Keratinocyte (primary cell): ENCODE results near the gene ESR2. TPM values are rescaled to one million over a fixed set of nuclear protein-coding genes. Genes with fewer than 3 reads are reported as not detected.
A peak's percentile ranks its signal among the peaks of the same experiment; 100 is the strongest.

ENCODE experiments used
- DNase-seq: peaks from one replicate; pipeline ENCODE4 v3.0.0-alpha.2; 2011; ENCODE audit warnings: low read depth, missing footprints, low spot score
- FAIRE-seq: peaks from 2 replicates; lab custom pipeline; 2011; peaks lifted over from hg19 to GRCh38; lab: Jason Lieb, UNC
- H2AFZ ChIP-seq: 2 replicates; pipeline ENCODE4 v1.6.0; 2012; ENCODE audit warnings: low read length, control low read depth, inconsistent platforms; ENCODE audit not compliant: control insufficient read depth
- H3K27ac ChIP-seq: 2 replicates; pipeline ENCODE4 v1.5.1; 2011; ENCODE audit warnings: low read length; ENCODE audit not compliant: control insufficient read depth, insufficient read depth
- H3K27me3 ChIP-seq: 3 replicates; pipeline ENCODE4 v1.6.0; 2011; ENCODE audit warnings: low read length; ENCODE audit not compliant: control insufficient read depth, insufficient read depth; ENCODE audit errors: extremely low read depth
- H3K36me3 ChIP-seq, 2 experiments: 2 replicates in 1 of 2; 3 replicates in 1 of 2; pipeline ENCODE4 v1.5.1; 2011; ENCODE audit warnings: low read length in 2 of 2, mild to moderate bottlenecking in 1 of 2; ENCODE audit not compliant: control insufficient read depth in 2 of 2, insufficient read depth in 2 of 2; ENCODE audit errors: extremely low read depth in 1 of 2
- H3K4me1 ChIP-seq: 3 replicates; pipeline ENCODE4 v1.5.1; 2011; ENCODE audit warnings: low read length; ENCODE audit not compliant: control insufficient read depth, insufficient read depth; ENCODE audit errors: extremely low read depth
- H3K4me2 ChIP-seq: 3 replicates; pipeline ENCODE4 v1.6.0; 2011; ENCODE audit warnings: low read depth, low read length; ENCODE audit not compliant: control insufficient read depth, insufficient read depth; ENCODE audit errors: extremely low read depth
- H3K4me3 ChIP-seq, 3 experiments: fragments of 200-600 bp in 1 of 3; sonication (generic) in 1 of 3; 2 replicates in 2 of 3; 3 replicates in 1 of 3; pipeline ENCODE4 v1.5.1; 2011 to 2016; ENCODE audit warnings: low read length in 3 of 3, mild to moderate bottlenecking in 3 of 3, control low read depth in 2 of 3, inconsistent platforms in 1 of 3, low read depth in 1 of 3, mixed read lengths in 1 of 3, mixed run types in 1 of 3, moderate library complexity in 1 of 3; ENCODE audit not compliant: control insufficient read depth in 2 of 3, insufficient read depth in 2 of 3; ENCODE audit errors: extremely low read depth in 1 of 3
- H3K79me2 ChIP-seq: 2 replicates; pipeline ENCODE4 v1.6.0; 2012; ENCODE audit warnings: low read length; ENCODE audit not compliant: control insufficient read depth, insufficient read depth
- H3K9ac ChIP-seq: 3 replicates; pipeline ENCODE4 v1.6.0; 2011; ENCODE audit warnings: low read length; ENCODE audit not compliant: control insufficient read depth, insufficient read depth; ENCODE audit errors: extremely low read depth
- H3K9me1 ChIP-seq: 3 replicates; pipeline ENCODE4 v1.6.0; 2011; ENCODE audit warnings: low read length; ENCODE audit not compliant: control insufficient read depth, insufficient read depth; ENCODE audit errors: extremely low read depth
- H3K9me3 ChIP-seq: 2 replicates; pipeline ENCODE4 v1.5.1; 2012; ENCODE audit warnings: low read depth, low read length; ENCODE audit not compliant: control insufficient read depth
- H4K20me1 ChIP-seq: 3 replicates; pipeline ENCODE4 v1.6.0; 2011; ENCODE audit warnings: low read length; ENCODE audit not compliant: control insufficient read depth, insufficient read depth; ENCODE audit errors: extremely low read depth
- EZH2 ChIP-seq: IDR thresholded peaks from one replicate; pipeline ENCODE4 v1.6.1; 2012; ENCODE audit warnings: inconsistent platforms, mild to moderate bottlenecking, low read length, moderate library complexity
- dilution Hi-C: fragments of 300-500 bp; cut with MboI; formaldehyde crosslinking; loops from one replicate; pipeline ENCODE4 v1.7.0; 2020; ENCODE audit warnings: low sequenced_read_pairs; ENCODE audit not compliant: extremely low pct_ligation_motif_present
- polyA plus RNA-seq, 5 experiments: library from polyadenylated mRNA; depleted of rRNA in 3 of 5; stranded (reverse) in 3 of 5; stranded (forward) in 1 of 5; unstranded in 1 of 5; fragments of >200 nt; gene quantifications; 1 replicate in 1 of 5; 2 replicates in 3 of 5; 3 replicates in 1 of 5; pipeline versions ENCODE4 v1.2.1 to v1.2.3, GENCODE V29; 2011 to 2012; ENCODE audit warnings: missing spikeins in 2 of 5, low read depth in 1 of 5, low replicate concordance in 1 of 5
- TF ChIP-seq, protein P1 (sequence below), 3 experiments: IDR thresholded peaks in 1 of 3; conservative IDR thresholded peaks in 1 of 3; optimal IDR thresholded peaks in 1 of 3; 2 replicates in 2 of 3; 3 replicates in 1 of 3; pipeline versions ENCODE3 to v1.5.1; 2011; ENCODE audit warnings: low read length in 3 of 3, mild to moderate bottlenecking in 3 of 3, moderate library complexity in 2 of 3, control low read depth in 1 of 3, inconsistent platforms in 1 of 3; ENCODE audit not compliant: insufficient read depth in 2 of 3; ENCODE audit errors: extremely low read depth in 1 of 3

ESR2 gene
- polyA plus RNA-seq, 1 donor (not counting 4 experiments of a cell fraction or from before 2014, with no cell fraction given): 0.03 TPM

DNA sequence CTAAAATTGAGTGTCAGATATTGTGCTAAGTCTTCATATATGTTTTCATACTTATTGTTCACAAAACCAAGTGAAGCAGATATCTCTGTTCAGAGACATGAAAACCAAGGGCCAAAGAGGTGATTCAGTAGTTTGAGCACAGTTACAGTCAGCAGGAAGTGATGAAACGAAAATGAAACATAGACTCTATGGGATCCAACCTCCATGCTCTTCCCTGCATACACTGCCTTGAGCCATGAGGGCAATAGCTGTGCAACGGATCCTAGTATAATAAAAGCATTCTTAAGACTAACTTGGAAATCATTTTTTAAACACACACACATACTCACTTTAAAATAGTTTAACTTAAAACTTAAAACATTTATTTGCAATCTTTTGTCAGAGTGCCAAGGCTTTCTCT, 27.9 kb downstream of the ESR2 start:
- no peak overlapping the region for H3K4me2 ChIP-seq
- no peaks in the 10 kb centered on the region for H3K79me2 ChIP-seq
- no peaks in the 10 kb centered on the region for H3K9me3 ChIP-seq
- DNase-seq (no peak), FAIRE-seq (peak; percentile 67)
- H3K9ac ChIP-seq: no peak overlapping the region
- H3K27me3 ChIP-seq: no peaks in the 10 kb centered on the region
- no peak overlapping the region for H3K27ac ChIP-seq
- H3K9me1 ChIP-seq: no peaks in the 10 kb centered on the region
- no peaks in the 10 kb centered on the region for H3K36me3 ChIP-seq
- TF ChIP-seq, protein P1, sequence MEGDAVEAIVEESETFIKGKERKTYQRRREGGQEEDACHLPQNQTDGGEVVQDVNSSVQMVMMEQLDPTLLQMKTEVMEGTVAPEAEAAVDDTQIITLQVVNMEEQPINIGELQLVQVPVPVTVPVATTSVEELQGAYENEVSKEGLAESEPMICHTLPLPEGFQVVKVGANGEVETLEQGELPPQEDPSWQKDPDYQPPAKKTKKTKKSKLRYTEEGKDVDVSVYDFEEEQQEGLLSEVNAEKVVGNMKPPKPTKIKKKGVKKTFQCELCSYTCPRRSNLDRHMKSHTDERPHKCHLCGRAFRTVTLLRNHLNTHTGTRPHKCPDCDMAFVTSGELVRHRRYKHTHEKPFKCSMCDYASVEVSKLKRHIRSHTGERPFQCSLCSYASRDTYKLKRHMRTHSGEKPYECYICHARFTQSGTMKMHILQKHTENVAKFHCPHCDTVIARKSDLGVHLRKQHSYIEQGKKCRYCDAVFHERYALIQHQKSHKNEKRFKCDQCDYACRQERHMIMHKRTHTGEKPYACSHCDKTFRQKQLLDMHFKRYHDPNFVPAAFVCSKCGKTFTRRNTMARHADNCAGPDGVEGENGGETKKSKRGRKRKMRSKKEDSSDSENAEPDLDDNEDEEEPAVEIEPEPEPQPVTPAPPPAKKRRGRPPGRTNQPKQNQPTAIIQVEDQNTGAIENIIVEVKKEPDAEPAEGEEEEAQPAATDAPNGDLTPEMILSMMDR (optimal IDR thresholded peaks at IDR 0.05 in 1 of 3, IDR thresholded peaks at IDR 0.05 in 1 of 3, conservative IDR thresholded peaks at IDR 0.05 in 1 of 3; ENCODE audit: extremely low read depth in 1 of 3, insufficient read depth in 2 of 3, low read length in 3 of 3): no peak
- TF ChIP-seq EZH2: no peak
- H3K4me3 ChIP-seq: no peak overlapping the region
- H3K4me1 ChIP-seq: peaks cover 8% of the 10 kb centered on the region
- dilution Hi-C loops: no loop called here
- H2AFZ ChIP-seq: peak overlapping the region; percentile 24
- H4K20me1 ChIP-seq: no peaks in the 10 kb centered on the region

DNA sequence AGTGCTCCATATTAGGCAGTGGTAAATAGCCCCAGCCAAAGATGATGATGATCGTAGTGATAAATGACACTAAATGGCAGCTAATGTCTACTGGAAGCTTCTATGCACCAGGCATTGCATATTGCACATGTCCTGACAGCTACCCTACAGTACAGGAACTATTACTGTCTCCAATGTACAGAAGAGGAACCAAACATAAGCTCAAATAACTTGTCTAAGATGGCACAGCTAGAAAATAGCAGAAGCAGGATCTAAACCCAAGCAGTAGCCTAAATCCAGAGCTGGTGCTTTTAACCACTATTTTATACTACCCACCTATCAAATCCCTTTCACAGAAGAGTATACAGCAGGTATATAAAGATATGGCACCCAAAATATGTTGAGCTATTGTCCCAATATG, 28.9 kb downstream of the ESR2 start:
- peaks cover 8% of the 10 kb centered on the region for H3K4me1 ChIP-seq
- no peak for FAIRE-seq
- H3K4me2 ChIP-seq: no peak overlapping the region
- no peak overlapping the region for H3K4me3 ChIP-seq
- H2AFZ ChIP-seq: no peak overlapping the region
- no peaks in the 10 kb centered on the region for H3K36me3 ChIP-seq
- no peaks in the 10 kb centered on the region for H3K9me3 ChIP-seq
- H3K79me2 ChIP-seq: no peaks in the 10 kb centered on the region
- dilution Hi-C loops: no loop called here
- no peak for DNase-seq
- no peak for TF ChIP-seq EZH2
- TF ChIP-seq, protein P1 (optimal IDR thresholded peaks at IDR 0.05 in 1 of 3, IDR thresholded peaks at IDR 0.05 in 1 of 3, conservative IDR thresholded peaks at IDR 0.05 in 1 of 3; ENCODE audit: extremely low read depth in 1 of 3, insufficient read depth in 2 of 3, low read length in 3 of 3): no peak
- no peak overlapping the region for H3K27ac ChIP-seq
- no peaks in the 10 kb centered on the region for H4K20me1 ChIP-seq
- H3K9ac ChIP-seq: no peak overlapping the region
- H3K9me1 ChIP-seq: no peaks in the 10 kb centered on the region
- no peaks in the 10 kb centered on the region for H3K27me3 ChIP-seq
